GM18858 (cell line): ENCODE data around the gene RAB26.
"Not testable (repeated sequence)": the region's sequence is repeated elsewhere in the genome, so short reads cannot be mapped to it uniquely, and the experiment has no call there.

Source experiments
- ATAC-seq: cut with Tn5 transposase; IDR thresholded peaks from one replicate; pipeline ENCODE4 v1.9.1; 2021; ENCODE audit not compliant: unreplicated experiment

RAB26 gene

DNA sequence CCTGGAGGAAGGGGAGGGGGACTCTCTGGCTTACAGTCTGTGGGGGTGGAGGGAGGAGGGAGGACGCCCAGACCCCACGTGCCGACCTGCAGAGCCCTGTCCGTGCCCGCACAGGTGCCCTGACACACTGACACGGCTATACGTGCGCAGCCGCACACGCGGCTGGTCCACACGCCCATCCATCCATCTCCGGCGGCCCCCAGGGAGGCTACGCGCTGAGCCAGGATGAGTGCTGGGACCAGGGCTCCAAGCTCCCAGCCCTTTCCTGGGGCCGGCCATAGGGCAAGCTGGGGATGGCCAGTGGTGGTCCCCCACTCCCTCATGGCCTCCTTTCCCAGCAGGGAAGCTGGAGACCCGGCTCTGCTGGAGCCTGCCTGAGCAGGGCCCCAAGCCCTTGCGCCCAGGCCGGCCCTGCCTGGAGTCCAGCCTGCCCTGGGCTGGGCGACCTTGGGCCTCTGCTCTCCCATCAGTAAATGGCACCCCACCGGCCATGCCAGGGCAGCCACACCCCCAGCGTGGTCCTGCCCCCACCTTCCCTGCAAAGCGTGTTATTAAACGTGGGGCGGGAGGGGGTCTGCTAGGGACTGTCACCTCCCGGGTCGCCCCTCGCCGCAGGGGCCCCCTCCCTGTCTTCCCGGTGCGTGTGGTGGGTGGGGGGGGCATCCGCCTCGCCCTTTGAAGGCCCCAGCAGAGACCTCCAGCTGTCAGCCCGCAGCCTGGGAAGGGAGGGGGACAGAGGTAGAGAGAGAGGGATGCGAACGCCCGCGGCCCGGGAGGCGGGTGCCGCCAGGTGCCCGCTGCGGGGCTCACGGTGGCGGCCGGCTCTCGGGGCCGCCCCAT, 47.1 kb downstream of the RAB26 start:
- ATAC-seq: no peak

DNA sequence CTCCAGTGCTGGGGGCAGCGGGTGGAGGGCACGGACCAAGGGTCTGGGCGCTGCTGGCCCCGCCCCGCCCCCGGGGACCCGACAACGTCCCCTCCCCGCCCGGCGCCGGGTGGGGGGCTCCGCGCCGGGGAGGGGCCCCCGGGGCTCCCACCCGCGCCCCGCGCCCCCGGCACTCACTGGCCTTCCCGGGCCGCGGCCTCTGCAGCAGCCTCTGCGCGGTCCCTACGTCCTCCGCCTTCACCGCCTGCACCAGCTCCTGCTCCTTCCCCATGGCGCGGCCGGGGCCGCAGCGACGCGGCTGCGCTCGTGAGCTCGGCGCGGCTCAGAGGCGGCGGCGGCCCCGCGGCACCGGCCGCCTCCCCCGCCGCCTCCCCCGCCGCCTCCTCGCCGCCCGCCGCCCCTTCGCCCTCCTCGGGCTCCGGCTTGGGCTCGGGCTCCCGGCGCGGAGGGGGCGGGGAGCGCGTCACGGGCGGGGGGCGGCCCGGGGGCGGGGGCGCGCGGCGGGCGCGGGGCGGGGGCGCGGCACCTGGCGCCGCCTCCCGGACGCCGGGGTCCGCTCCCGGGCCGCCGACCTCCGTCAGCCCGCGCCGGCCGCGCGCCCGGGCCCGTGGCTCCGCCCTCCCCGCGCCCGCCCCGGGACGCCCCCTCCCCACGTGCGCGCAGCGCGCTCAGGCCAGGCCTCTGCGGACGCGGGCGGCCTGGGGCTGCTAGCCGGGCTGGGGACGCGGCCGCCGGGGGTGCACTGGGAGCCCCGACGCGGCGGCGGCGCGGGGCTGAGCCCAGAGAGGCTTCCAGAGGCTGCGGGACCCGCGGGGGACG, 47.9 kb downstream of the RAB26 start, which contains the start of gene CASKIN1:
CASKIN1 (minus strand) TSS at position 444 of the 819 bp plus-strand sequence; CDS start at position 271, 173 bp downstream.
- no peak for ATAC-seq

DNA sequence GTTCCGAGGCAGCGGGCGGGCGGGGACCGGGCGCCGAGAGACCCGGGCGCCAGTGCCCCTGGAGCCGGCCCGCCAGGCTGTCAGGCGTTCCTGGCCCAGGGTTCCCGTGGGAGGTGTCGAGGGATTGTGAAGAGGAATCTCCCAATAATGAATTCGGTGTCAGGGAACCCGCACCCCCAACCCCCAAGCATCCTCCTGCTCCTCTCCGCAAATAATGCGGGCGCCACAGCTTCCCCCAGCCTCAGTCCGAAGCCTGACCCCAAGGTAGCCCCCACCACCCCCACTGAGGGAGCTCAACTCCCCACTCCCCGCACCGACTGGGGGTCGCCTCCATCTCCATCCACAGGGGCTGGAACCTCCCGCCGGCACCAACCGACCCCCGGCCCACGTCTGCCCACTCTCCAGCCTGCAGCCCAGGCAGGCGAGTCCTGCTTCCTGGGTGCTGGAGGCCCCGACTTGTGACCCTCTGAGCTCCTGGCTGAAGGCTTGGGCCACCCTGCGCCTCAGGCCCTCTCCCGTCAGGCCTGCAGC, 48.6 kb downstream of the RAB26 start:
- ATAC-seq: no peak

- no peak for ATAC-seq
Observed at GRCh38 chr16:2197765-2198164, 49.3 kb downstream of the RAB26 start.

DNA sequence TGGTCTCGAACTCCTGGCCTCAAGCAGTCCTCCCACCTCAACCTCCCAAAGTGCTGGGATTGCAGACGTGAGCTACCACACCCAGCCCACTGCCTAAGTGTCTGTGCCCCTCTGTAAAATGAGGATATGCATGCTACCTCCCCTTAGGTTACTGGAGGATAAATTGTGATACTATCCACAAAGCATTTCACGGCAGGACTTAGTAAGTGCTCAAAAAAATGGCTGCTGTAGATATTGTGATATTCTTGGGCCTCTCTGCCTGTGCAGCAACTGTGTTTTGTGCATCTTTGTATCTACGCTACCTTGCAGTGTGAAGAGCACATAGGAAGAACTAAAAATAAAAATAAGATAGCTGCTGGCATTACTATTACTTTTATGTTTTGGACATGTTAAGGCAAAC, 49.9 kb downstream of the RAB26 start:
- ATAC-seq: no peak

- ATAC-seq: no peak
Observed at GRCh38 chr16:2199095-2199494, 50.7 kb downstream of the RAB26 start.

DNA sequence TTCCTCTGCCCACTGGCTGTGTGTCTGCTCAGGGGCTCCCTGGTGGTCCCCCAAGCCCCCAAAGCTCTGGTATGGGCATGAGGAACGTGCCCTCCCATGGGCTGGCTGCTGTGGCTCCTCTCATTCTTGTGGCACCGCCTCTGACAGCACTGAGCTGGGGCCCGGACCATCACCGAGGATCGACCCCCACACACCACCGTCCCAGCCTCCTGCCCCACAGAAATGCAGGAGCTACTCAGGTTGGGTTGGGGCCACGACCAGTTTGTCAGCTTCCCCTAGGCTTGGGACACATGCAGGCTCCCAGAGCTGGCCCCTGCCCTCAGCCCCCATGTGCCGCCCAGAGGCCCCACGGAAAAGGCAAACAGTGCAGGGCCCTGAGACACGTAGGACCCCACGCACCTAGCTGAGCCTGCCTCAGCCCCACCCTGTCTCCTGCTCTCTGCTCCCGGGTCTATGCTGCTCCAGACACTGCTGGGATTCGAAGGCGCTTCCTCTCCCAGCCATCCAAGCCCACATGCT, 51.3 kb downstream of the RAB26 start:
- no peak for ATAC-seq

- ATAC-seq: no peak
Observed at GRCh38 chr16:2200313-2200712, 51.9 kb downstream of the RAB26 start.

- ATAC-seq: not testable (repeated sequence)
Observed at GRCh38 chr16:2203119-2203688, 54.8 kb downstream of the RAB26 start.
